Mesenchymal stem cell (in vitro differentiated cells and primary cell): Measurements from ENCODE around the gene TMEM181.

ENCODE experiments used
- DNase-seq: peaks from one replicate; pipeline ENCODE4 v3.0.0-alpha.2; 2013
- H2AFZ ChIP-seq: one replicate; pipeline ENCODE4 v1.6.1; 2013; ENCODE audit warnings: low read depth, mild to moderate bottlenecking, control low read depth, inconsistent platforms, low read length, moderate library complexity
- H2AK5ac ChIP-seq: 2 replicates; pipeline ENCODE4 v1.6.1; 2013; ENCODE audit warnings: low read length, moderate library complexity, mild to moderate bottlenecking, inconsistent platforms; ENCODE audit not compliant: severe bottlenecking
- H2BK120ac ChIP-seq: one replicate; pipeline ENCODE4 v1.6.1; 2013; ENCODE audit warnings: low read depth, mild to moderate bottlenecking, inconsistent platforms, low read length, moderate library complexity
- H2BK12ac ChIP-seq, 2 experiments: one replicate each; pipeline ENCODE4 v1.6.1; 2013; ENCODE audit warnings: inconsistent platforms in 2 of 2, low read length in 2 of 2, mild to moderate bottlenecking in 2 of 2, moderate library complexity in 2 of 2, control low read depth in 1 of 2
- H2BK15ac ChIP-seq: one replicate; pipeline ENCODE4 v1.6.1; 2013; ENCODE audit warnings: mild to moderate bottlenecking, low read depth, inconsistent platforms; ENCODE audit not compliant: poor library complexity, severe bottlenecking
- H2BK5ac ChIP-seq: 2 replicates; pipeline ENCODE4 v1.6.1; 2013; ENCODE audit warnings: low read depth, mild to moderate bottlenecking, low read length, control low read depth, inconsistent platforms; ENCODE audit not compliant: poor library complexity, severe bottlenecking
- H3K14ac ChIP-seq, 2 experiments: one replicate each; pipeline ENCODE4 v1.6.1; 2013; ENCODE audit warnings: inconsistent platforms in 2 of 2, low read length in 2 of 2, control low read depth in 1 of 2, mild to moderate bottlenecking in 1 of 2, moderate library complexity in 1 of 2
- H3K18ac ChIP-seq, 2 experiments: one replicate each; pipeline ENCODE4 v1.6.1; 2013; ENCODE audit warnings: inconsistent platforms in 2 of 2, low read length in 2 of 2, control low read depth in 1 of 2, low read depth in 1 of 2, mild to moderate bottlenecking in 1 of 2
- H3K23ac ChIP-seq, 2 experiments: one replicate each; pipeline ENCODE4 v1.6.1; 2013; ENCODE audit warnings: inconsistent platforms in 2 of 2, low read length in 2 of 2, mild to moderate bottlenecking in 2 of 2, moderate library complexity in 2 of 2, control low read depth in 1 of 2
- H3K27ac ChIP-seq: 2 replicates; pipeline ENCODE4 v1.5.1; 2013; ENCODE audit warnings: mild to moderate bottlenecking, moderate library complexity, low read length, control low read depth, inconsistent platforms; ENCODE audit not compliant: poor library complexity, severe bottlenecking
- H3K27me3 ChIP-seq, 2 experiments: 2 replicates each; pipeline versions ENCODE4 v1.6.1 to v1.7.0; 2013; ENCODE audit warnings: low read length in 2 of 2, mild to moderate bottlenecking in 2 of 2, moderate library complexity in 2 of 2, control low read depth in 1 of 2, inconsistent platforms in 1 of 2; ENCODE audit not compliant: control insufficient read depth in 1 of 2, insufficient read depth in 1 of 2
- H3K36me3 ChIP-seq, 2 experiments: 2 replicates each; pipeline versions ENCODE4 v1.6.1 to v1.7.0; 2013; ENCODE audit warnings: low read length in 2 of 2, control low read depth in 1 of 2, inconsistent platforms in 1 of 2, low read depth in 1 of 2, mild to moderate bottlenecking in 1 of 2; ENCODE audit not compliant: insufficient read depth in 2 of 2, control insufficient read depth in 1 of 2
- H3K4ac ChIP-seq, 2 experiments: one replicate each; pipeline ENCODE4 v1.6.1; 2013; ENCODE audit warnings: inconsistent platforms in 2 of 2, low read length in 2 of 2, mild to moderate bottlenecking in 2 of 2, moderate library complexity in 2 of 2, control low read depth in 1 of 2, low read depth in 1 of 2
- H3K4me1 ChIP-seq: 2 replicates; pipeline ENCODE4 v1.6.1; 2013; ENCODE audit warnings: low read depth, low read length, control low read depth; ENCODE audit not compliant: control insufficient read depth, insufficient read depth
- H3K4me2 ChIP-seq: 2 replicates; pipeline ENCODE4 v1.6.1; 2013; ENCODE audit warnings: low read length, mild to moderate bottlenecking, inconsistent platforms; ENCODE audit not compliant: poor library complexity, severe bottlenecking
- H3K4me3 ChIP-seq, 2 experiments: 2 replicates each; pipeline versions ENCODE4 v1.5.1 to v1.7.0; 2013; ENCODE audit warnings: low read length in 2 of 2, mild to moderate bottlenecking in 2 of 2, control low read depth in 1 of 2, low read depth in 1 of 2; ENCODE audit not compliant: insufficient read depth in 1 of 2
- H3K79me1 ChIP-seq: replicated peaks from 2 replicates; pipeline ENCODE4 v1.6.1; 2013; ENCODE audit warnings: mild to moderate bottlenecking, control low read depth, low read length, inconsistent platforms; ENCODE audit not compliant: poor library complexity, severe bottlenecking
- H3K9ac ChIP-seq: 2 replicates; pipeline ENCODE4 v1.7.0; 2013; ENCODE audit warnings: mild to moderate bottlenecking, low read length, moderate library complexity
- H3K9me3 ChIP-seq: 2 replicates; pipeline ENCODE4 v1.7.0; 2013; ENCODE audit warnings: mild to moderate bottlenecking, low read length; ENCODE audit not compliant: control insufficient read depth
- H4K8ac ChIP-seq: one replicate; pipeline ENCODE4 v1.6.1; 2013; ENCODE audit warnings: inconsistent platforms, mild to moderate bottlenecking, low read length, moderate library complexity
- H4K91ac ChIP-seq: one replicate; pipeline ENCODE4 v1.6.1; 2013; ENCODE audit warnings: mild to moderate bottlenecking, low read length, inconsistent platforms
- WGBS: methylation state at CpG from one replicate; pipeline ENCODE4 v1.1.7; 2013; ENCODE audit warnings: mixed read lengths; 5-methylcytosine and 5-hydroxymethylcytosine counted together

TMEM181 gene

DNA sequence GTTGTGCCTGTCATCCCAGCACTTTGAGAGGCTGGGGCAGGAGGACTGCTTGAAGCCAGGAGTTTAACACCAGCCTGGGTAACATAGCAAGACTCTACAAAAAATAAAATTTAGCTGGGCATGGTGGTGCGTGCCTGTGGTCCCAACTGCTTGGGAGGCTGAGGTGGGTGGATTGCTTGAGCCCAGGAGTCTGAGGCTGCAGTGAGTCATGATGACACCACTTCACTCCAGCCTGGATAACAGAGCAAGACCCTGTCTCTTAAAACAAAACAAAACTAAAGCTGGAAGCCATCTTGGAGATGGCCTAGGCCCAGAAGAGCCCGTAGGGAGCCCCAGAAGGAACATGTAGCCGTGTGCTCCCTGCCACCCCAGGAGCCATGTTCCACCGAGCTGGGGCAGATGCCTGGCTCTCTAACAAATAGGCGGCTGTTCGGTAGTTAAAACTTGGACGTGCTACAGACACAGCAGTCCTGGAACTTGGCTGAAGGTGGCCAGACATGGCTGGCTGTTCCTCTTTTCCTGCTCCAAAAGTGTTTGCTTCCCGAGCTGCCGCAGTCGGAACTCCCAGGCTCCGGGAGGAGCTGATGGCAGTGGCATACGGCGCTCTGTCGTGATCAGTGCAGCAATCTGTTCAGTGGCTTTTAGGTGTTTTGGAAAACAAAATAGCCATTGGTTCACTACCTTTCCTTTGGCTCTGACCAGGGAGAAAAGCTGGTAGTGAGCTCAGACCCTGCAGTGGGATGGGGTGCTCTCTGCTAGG, 47.7 kb downstream of the TMEM181 start:
- Histone ChIP-seq H3K4ac (no peak overlapping the region), H2BK120ac (no peak overlapping the region), H3K4me3 (no peak overlapping the region), H3K23ac (no peak overlapping the region), H3K4me1 (no peaks in the 10 kb centered on the region), H3K27ac (no peak overlapping the region), H3K79me1 (peaks cover 32% of the 10 kb centered on the region), H3K14ac (no peak overlapping the region), H2AFZ (no peak overlapping the region), H3K36me3 (peaks cover 59 to 72% of the 10 kb centered on the region in 2 experiments), H3K18ac (no peak overlapping the region), H2BK15ac (no peak overlapping the region), H2AK5ac (no peak overlapping the region), H4K8ac (peak overlapping the region; percentile 42), H2BK12ac (no peak overlapping the region), H3K4me2 (no peak overlapping the region), H3K9ac (no peak overlapping the region), H3K27me3 (no peaks in the 10 kb centered on the region), H3K9me3 (no peaks in the 10 kb centered on the region), H4K91ac (no peak overlapping the region), H2BK5ac (no peak overlapping the region)
- peak; percentile 22 for DNase-seq
- WGBS = 96% methylated on average over 14 of the region's 14 CpGs

DNA sequence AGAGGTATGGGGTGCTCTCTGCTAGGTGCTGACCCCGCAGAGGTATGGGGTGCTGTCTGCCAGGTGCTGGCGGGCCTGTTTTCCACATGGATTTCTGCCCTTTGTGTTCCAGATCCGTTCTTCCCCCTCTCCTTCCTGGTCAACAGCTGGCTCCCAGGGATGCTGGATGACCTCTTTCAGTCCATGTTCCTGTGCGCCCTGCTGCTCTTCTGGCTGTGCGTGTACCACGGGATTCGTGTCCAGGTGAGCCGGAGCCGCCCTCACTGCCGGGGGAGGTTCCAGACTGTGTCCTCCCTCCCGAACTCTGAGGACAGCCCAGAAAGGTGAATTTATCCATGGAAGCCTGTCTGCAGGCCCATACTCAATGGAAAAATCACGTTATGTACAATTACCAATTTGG, 48.3 kb downstream of the TMEM181 start:
- WGBS = 96% methylated on average over 12 of the region's 12 CpGs
- Histone ChIP-seq H2BK15ac (no peak overlapping the region), H2BK120ac (no peak overlapping the region), H3K79me1 (peaks cover 27% of the 10 kb centered on the region), H3K4me3 (no peak overlapping the region), H4K8ac (no peak overlapping the region), H2BK12ac (no peak overlapping the region), H3K36me3 (peaks cover 56 to 76% of the 10 kb centered on the region in 2 experiments), H3K4me2 (no peak overlapping the region), H2AK5ac (no peak overlapping the region), H2AFZ (no peak overlapping the region), H4K91ac (no peak overlapping the region), H3K23ac (no peak overlapping the region), H3K18ac (no peak overlapping the region), H2BK5ac (no peak overlapping the region), H3K9me3 (no peaks in the 10 kb centered on the region), H3K4ac (no peak overlapping the region), H3K14ac (no peak overlapping the region), H3K27me3 (no peaks in the 10 kb centered on the region), H3K4me1 (no peaks in the 10 kb centered on the region), H3K9ac (no peak overlapping the region), H3K27ac (no peak overlapping the region)
- DNase-seq = no peak

DNA sequence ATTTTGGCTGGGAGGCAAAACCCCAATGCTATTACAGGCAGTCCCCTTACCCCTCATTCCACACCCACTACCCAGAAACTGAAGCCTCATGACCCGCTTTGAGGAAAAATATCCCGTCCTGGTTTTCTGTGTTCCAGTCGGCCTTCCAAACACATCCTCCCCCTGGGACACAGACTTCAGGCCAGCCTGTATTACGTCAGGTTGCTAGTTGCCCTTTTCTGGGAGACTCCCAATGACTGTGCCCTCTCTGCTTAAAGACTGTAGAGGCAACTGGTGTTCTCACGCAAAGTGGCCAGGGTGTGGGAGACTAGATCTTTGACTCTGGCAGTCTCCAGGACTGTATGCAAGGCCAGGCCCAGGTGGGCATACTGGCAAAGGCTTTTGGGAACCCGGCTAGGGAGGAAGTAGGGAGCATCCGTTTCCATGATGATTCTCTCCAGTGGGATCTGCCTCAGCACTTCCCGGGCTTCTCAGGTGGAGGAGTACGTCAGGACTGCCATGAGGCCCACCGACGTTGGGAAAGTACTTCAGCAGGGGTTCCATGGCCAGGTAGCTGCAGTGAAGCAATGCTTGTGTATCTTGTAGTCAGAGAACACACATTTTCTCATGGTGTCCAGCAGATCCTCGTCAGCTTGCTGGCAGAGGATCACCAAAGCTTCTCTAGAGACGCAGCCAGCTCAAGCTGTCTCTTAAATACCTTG, 49.7 kb downstream of the TMEM181 start:
- H3K4me3 ChIP-seq = no peak overlapping the region
- no peak overlapping the region for H4K8ac ChIP-seq
- H2BK12ac ChIP-seq = no peak overlapping the region
- H2BK5ac ChIP-seq = no peak overlapping the region
- H3K27ac ChIP-seq = no peak overlapping the region
- 94% methylated on average over 13 of the region's 13 CpGs for WGBS
- no peak overlapping the region for H4K91ac ChIP-seq
- no peak overlapping the region for H3K18ac ChIP-seq
- no peak overlapping the region for H2AK5ac ChIP-seq
- H2AFZ ChIP-seq = no peak overlapping the region
- no peak overlapping the region for H3K9ac ChIP-seq
- H3K9me3 ChIP-seq = no peaks in the 10 kb centered on the region
- no peak overlapping the region for H3K4ac ChIP-seq
- peaks cover 23% of the 10 kb centered on the region for H3K79me1 ChIP-seq
- no peak overlapping the region for H2BK120ac ChIP-seq
- H3K14ac ChIP-seq = no peak overlapping the region
- H3K36me3 ChIP-seq = peaks cover 52 to 87% of the 10 kb centered on the region in 2 experiments
- H3K4me2 ChIP-seq = no peak overlapping the region
- DNase-seq = no peak
- H3K27me3 ChIP-seq = no peaks in the 10 kb centered on the region
- no peak overlapping the region for H2BK15ac ChIP-seq
- H3K23ac ChIP-seq = no peak overlapping the region
- no peaks in the 10 kb centered on the region for H3K4me1 ChIP-seq

DNA sequence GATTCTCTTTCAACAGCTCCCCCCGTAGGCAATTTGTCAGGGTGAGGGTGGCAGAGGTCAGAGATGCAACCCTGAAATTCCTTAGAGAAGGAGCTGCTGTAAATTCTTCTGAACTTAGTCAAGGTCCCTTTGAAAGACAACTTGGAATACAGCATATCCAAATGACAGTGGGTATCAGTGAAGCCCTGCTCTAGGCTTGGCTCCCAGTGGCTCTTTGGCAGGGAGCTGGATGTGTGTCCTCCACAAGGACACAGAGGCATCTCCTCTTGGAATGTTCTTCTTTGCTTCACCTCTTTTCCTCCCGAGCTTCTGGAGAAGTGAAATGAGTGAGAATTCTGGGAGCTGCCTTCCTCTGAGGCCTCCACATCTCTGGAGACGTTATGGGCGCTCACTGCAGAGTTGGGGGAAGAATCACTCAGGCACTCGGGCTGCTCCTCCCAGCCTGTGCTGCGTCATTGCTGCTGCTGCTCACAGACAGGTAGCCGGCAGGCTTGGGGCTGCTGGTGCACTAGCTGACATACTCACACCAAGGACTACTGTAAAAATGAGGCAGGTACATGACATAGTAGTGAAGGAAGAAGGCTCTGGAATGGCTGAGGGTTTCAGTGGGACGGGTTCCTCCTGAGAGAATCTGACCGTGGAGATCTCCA, 50.6 kb downstream of the TMEM181 start:
- H3K4me1 ChIP-seq = no peaks in the 10 kb centered on the region
- no peak overlapping the region for H3K23ac ChIP-seq
- no peaks in the 10 kb centered on the region for H3K27me3 ChIP-seq
- no peak overlapping the region for H3K18ac ChIP-seq
- no peak for DNase-seq
- H3K9ac ChIP-seq = no peak overlapping the region
- H2BK15ac ChIP-seq = no peak overlapping the region
- H2AK5ac ChIP-seq = no peak overlapping the region
- 84% methylated on average over 9 of the region's 9 CpGs for WGBS
- no peak overlapping the region for H3K14ac ChIP-seq
- no peak overlapping the region for H3K4me2 ChIP-seq
- no peak overlapping the region for H2AFZ ChIP-seq
- peak overlapping the region; percentile 27 for H4K8ac ChIP-seq
- H4K91ac ChIP-seq = no peak overlapping the region
- H3K9me3 ChIP-seq = no peaks in the 10 kb centered on the region
- no peak overlapping the region for H2BK5ac ChIP-seq
- H3K79me1 ChIP-seq = peaks cover 23% of the 10 kb centered on the region
- H3K36me3 ChIP-seq = peaks cover 51 to 90% of the 10 kb centered on the region in 2 experiments
- no peak overlapping the region for H3K27ac ChIP-seq
- no peak overlapping the region for H2BK12ac ChIP-seq
- no peak overlapping the region for H3K4ac ChIP-seq
- no peak overlapping the region for H2BK120ac ChIP-seq
- no peak overlapping the region for H3K4me3 ChIP-seq
